HG03159 (cell line): Measurements from ENCODE around the gene CLPTM1.
"Not testable (repeated sequence)": the region's sequence is repeated elsewhere in the genome, so short reads cannot be mapped to it uniquely, and the experiment has no call there.

ENCODE experiments used
- ATAC-seq: cut with Tn5 transposase; IDR thresholded peaks from one replicate; pipeline ENCODE4 v1.9.1; 2021; ENCODE audit warnings: mild to moderate bottlenecking, moderate library complexity; ENCODE audit not compliant: unreplicated experiment

CLPTM1 gene

GRCh38 chr19:44954649-44955504 is at the start of gene CLPTM1:
Gene CLPTM1, plus strand, starts transcription at chr19:44955380. Its CDS starts 16 bp downstream, at chr19:44955396.
- ATAC-seq = peak; percentile 83

GRCh38 chr19:44905437-44906160 is 49.6 kb upstream of the CLPTM1 start, which contains the start of gene APOE:
Gene APOE, plus strand, starts transcription at chr19:44905796. Its CDS starts 829 bp downstream, at chr19:44906625.
- ATAC-seq = no peak

- no peak for ATAC-seq
These were observed 47.6 kb upstream of the CLPTM1 start for GRCh38 chr19:44907613-44908012.

GRCh38 chr19:44908074-44908835 is 46.9 kb upstream of the CLPTM1 start:
- no peak for ATAC-seq

GRCh38 chr19:44908836-44909261 is 46.3 kb upstream of the CLPTM1 start:
- ATAC-seq = no peak

GRCh38 chr19:44909775-44910174 is 45.4 kb upstream of the CLPTM1 start:
- ATAC-seq = no peak

- ATAC-seq = not testable (repeated sequence)
These were observed 43.3 kb upstream of the CLPTM1 start for GRCh38 chr19:44911896-44912295.

- ATAC-seq = no peak
These were observed 42.3 kb upstream of the CLPTM1 start for GRCh38 chr19:44912854-44913253.

GRCh38 chr19:44913512-44914432 is 41.4 kb upstream of the CLPTM1 start:
- not testable (repeated sequence) for ATAC-seq

GRCh38 chr19:44914433-44915206 is 40.6 kb upstream of the CLPTM1 start, which contains the start of gene APOC1:
Gene APOC1, plus strand, starts transcription at chr19:44914608. Its CDS starts 284 bp downstream, at chr19:44914892.
- ATAC-seq = peak; percentile 91

GRCh38 chr19:44924243-44924725 is 30.9 kb upstream of the CLPTM1 start:
- ATAC-seq = no peak

- ATAC-seq = no peak
These were observed 29.9 kb upstream of the CLPTM1 start for GRCh38 chr19:44925114-44925891.

GRCh38 chr19:44926245-44927077 is 28.7 kb upstream of the CLPTM1 start:
- ATAC-seq = not testable (repeated sequence)

GRCh38 chr19:44927746-44928145 is 27.4 kb upstream of the CLPTM1 start:
- no peak for ATAC-seq

GRCh38 chr19:44930088-44930487 is 25.1 kb upstream of the CLPTM1 start:
- ATAC-seq = no peak

GRCh38 chr19:44931541-44931940 is 23.6 kb upstream of the CLPTM1 start:
- ATAC-seq = no peak

GRCh38 chr19:44939668-44940067 is 15.5 kb upstream of the CLPTM1 start:
- no peak for ATAC-seq
